Measurements from ENCODE around the gene JUP. TPM values are rescaled to one million over a fixed set of nuclear protein-coding genes. Genes with fewer than 3 reads are reported as not detected.

Gene JUP
- total RNA-seq, 2 donors from 2014 or later, result 234 to 256 TPM

DNA sequence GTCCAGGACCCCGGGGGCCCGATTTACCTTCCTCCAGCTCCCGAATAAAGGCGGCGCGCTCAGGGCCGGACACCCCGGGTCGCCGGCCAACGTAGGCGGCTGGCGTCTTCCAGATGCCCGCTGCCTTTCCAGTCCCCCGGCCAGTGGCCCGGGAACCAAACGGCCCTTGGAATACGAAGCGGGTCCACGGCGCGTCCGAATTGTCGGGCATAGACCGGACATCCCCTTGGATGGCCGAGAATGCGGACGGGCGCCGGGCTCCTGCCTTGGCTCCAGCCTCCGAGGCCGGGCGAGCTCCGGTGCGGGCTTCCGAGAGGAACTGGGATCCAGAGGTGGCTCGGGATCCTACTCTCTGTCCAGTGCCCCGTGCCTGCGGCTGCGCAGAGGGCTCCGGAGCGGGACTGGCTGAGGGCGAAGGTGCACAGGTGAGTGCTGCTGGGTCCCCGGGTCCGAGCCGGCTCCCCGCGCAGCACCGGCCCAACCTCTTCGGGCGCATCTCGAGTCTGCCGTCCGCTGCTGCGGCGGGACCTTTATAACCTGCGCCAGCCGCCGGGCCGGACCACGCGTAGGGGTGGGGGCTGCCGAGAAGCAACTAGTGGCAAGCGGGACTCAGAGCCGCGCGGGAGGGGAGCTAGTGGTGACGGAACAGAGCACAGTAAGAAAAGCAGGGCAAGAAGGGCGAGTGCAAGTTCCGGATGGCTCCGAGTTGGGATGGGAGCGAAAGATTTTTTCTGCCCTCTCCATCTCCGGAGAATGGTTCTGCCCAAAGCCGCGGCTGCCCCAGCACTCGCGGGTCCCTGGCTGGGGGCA lies 52.2 kb downstream of the JUP start, which contains the start of gene HAP1:
Gene HAP1 (minus strand): TSS at position 505 of the 810 bp plus-strand sequence. CDS start 9 bp downstream, at position 496.
- Histone ChIP-seq H3K27ac (no peak within 1 kb of the TSS), H3K27me3 (peaks cover 9 to 17% of the 10 kb centered on the region in 2 donors), H3K4me1 (peaks cover 0 to 23% of the 10 kb centered on the region in 2 donors), H3K36me3 (no peaks in the 10 kb centered on the region), H3K9me3 (no peaks in the 10 kb centered on the region), H3K4me3 (peak within 1 kb of the TSS; percentile 34 to 45)
- TF ChIP-seq, protein P1, sequence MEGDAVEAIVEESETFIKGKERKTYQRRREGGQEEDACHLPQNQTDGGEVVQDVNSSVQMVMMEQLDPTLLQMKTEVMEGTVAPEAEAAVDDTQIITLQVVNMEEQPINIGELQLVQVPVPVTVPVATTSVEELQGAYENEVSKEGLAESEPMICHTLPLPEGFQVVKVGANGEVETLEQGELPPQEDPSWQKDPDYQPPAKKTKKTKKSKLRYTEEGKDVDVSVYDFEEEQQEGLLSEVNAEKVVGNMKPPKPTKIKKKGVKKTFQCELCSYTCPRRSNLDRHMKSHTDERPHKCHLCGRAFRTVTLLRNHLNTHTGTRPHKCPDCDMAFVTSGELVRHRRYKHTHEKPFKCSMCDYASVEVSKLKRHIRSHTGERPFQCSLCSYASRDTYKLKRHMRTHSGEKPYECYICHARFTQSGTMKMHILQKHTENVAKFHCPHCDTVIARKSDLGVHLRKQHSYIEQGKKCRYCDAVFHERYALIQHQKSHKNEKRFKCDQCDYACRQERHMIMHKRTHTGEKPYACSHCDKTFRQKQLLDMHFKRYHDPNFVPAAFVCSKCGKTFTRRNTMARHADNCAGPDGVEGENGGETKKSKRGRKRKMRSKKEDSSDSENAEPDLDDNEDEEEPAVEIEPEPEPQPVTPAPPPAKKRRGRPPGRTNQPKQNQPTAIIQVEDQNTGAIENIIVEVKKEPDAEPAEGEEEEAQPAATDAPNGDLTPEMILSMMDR (IDR thresholded peaks at IDR 0.05), result no peak
- DNase-seq (ENCODE audit: low spot score), result no peak

- Histone ChIP-seq H3K27ac (no peak overlapping the region), H3K27me3 (peaks cover 9 to 17% of the 10 kb centered on the region in 2 donors)
- TF ChIP-seq, protein P1 (IDR thresholded peaks at IDR 0.05), result no peak
Measured at GRCh38 chr17:41733348-41734138, 53.0 kb downstream of the JUP start.

DNA sequence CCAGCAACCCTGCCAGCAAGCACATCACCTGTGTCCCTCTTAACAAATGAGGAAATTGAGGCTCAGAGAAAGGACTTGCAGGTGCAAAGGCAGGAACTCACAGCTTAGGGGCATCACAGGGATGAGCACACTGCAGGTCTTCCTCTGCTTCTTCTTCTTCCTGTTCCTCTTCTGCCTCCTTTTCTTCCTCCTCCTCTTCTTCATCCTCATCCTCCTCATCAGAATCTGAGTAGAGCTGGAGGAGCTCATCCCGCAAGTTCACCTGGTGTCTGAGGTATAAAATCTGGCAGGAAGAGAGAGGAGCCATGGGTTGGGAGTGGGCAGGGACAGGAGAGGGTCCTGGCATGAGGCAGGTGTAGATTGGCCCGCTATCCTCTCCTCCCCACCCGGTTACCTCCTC lies 54.7 kb downstream of the JUP start:
- no peaks in the 10 kb centered on the region for H3K36me3 ChIP-seq
- DNase-seq (ENCODE audit: low spot score), result no peak
- TF ChIP-seq, protein P1 (IDR thresholded peaks at IDR 0.05), result no peak
- H3K27ac ChIP-seq, result no peak overlapping the region
- H3K9me3 ChIP-seq, result no peaks in the 10 kb centered on the region
- no peak overlapping the region for H3K4me3 ChIP-seq
- peaks cover 0 to 20% of the 10 kb centered on the region in 2 donors for H3K4me1 ChIP-seq
- H3K27me3 ChIP-seq, result peaks cover 9 to 17% of the 10 kb centered on the region in 2 donors

More at GRCh38 chr17:41733348-41734138, 53.0 kb downstream of the JUP start:
- DNase-seq (ENCODE audit: low spot score), result no peak
- Histone ChIP-seq H3K36me3 (no peaks in the 10 kb centered on the region), H3K9me3 (no peaks in the 10 kb centered on the region), H3K4me3 (peak overlapping the region in 1 of 2 donors; percentile 45), H3K4me1 (peaks cover 0 to 23% of the 10 kb centered on the region in 2 donors)

DNA sequence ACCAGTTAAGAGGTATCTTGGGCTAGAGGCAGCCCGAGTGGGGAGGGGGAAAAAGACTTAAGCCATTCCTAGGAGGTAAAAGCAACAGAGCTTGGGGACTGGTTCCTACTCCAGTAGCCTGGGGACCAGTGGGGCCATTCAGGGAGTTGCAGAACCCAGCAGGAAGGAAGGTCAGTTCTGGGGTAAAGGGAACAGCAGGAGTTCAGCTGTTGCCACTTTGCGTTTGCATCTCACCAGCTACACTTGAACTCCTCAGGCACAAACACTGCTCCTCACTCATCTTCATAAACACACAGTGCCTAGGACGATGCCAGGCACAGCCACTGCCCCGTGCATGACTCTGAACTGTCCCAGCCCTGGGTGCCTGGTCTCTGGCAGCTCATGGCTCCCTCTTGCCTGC lies 56.0 kb downstream of the JUP start:
- Histone ChIP-seq H3K4me1 (peaks cover 0 to 20% of the 10 kb centered on the region in 2 donors), H3K36me3 (no peaks in the 10 kb centered on the region), H3K27ac (no peak overlapping the region), H3K4me3 (no peak overlapping the region), H3K27me3 (peaks cover 9 to 14% of the 10 kb centered on the region in 2 donors), H3K9me3 (no peaks in the 10 kb centered on the region)
- TF ChIP-seq, protein P1 (IDR thresholded peaks at IDR 0.05), result no peak
- DNase-seq (ENCODE audit: low spot score), result no peak

DNA sequence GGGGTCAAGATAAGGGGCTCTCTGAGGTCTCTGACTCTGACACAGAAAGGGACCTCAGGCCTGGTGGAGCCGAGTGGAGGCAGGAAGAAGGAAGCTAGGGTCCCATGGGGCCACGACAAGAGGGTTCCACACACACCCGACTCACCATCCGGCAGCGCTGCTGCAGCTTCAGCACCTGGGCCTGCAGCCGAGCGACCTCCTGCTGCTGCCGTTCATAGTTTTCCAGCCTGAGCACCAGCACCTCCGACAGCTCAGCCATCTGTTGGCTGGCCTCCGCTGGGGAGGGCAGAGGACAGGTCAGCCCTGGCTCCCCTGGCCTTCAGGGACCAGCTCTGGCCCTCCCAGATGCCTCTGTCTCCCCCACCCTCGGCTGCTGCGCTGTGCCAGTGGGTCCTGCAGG lies 58.5 kb downstream of the JUP start:
- H3K4me3 ChIP-seq, result no peak overlapping the region
- no peaks in the 10 kb centered on the region for H3K4me1 ChIP-seq
- no peak for DNase-seq (ENCODE audit: low spot score)
- TF ChIP-seq, protein P1 (IDR thresholded peaks at IDR 0.05), result no peak
- no peaks in the 10 kb centered on the region for H3K9me3 ChIP-seq
- no peak overlapping the region for H3K27ac ChIP-seq
- H3K36me3 ChIP-seq, result no peaks in the 10 kb centered on the region
- H3K27me3 ChIP-seq, result no peaks in the 10 kb centered on the region

All from right atrium auricular region (tissue), 2 donors.